Measurements from ENCODE around the gene OR5D18.

The OR5D18 gene

DNA sequence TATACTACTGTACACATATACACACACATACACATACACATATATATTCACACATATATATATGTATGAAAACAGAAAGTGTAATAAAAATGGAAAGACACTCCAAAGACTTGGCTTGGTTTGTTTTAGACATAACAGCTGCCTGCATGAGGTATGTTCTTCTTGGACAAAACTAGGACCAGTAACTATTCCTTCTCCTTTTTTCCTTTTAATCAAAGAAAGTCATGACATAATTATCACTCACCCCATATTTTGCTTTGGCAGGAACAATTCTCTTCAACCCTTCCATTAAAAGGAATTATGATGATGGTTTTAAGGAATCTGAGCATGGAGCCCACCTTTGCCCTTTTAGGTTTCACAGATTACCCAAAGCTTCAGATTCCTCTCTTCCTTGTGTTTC, 24.2 kb upstream of the OR5D18 start, which contains the start of gene OR5D14:
OR5D14 (plus strand) TSS at position 301 of the 400 bp plus-strand sequence; CDS start at position 301, 0 bp downstream.
- no peaks in the 10 kb centered on the region for H3K36me3 ChIP-seq (replicated peaks in 1 of 2; ENCODE audit: control insufficient read depth in 2 of 2, insufficient read depth in 2 of 2, low read length in 2 of 2)
- no peak within 1 kb of the TSS for H3K4me3 ChIP-seq (ENCODE audit: low read length in 2 of 2)
- DNase-seq (ENCODE audit: low spot score): no peak
- H2BK12ac ChIP-seq (ENCODE audit: low read length): no peak within 1 kb of the TSS
- H4K91ac ChIP-seq (ENCODE audit: low read depth, low read length, poor library complexity): no peak within 1 kb of the TSS
- no peak within 1 kb of the TSS for H3K23ac ChIP-seq (ENCODE audit: low read depth, low read length, poor library complexity)
- H3K27ac ChIP-seq (replicated peaks; ENCODE audit: low read length): no peak within 1 kb of the TSS
- H3K4me1 ChIP-seq (ENCODE audit: control insufficient read depth in 2 of 2, insufficient read depth in 1 of 2, low read depth in 1 of 2, low read length in 2 of 2): no peaks in the 10 kb centered on the region
- H2BK15ac ChIP-seq (ENCODE audit: low read length): no peak within 1 kb of the TSS
- no peak within 1 kb of the TSS for H3K4ac ChIP-seq (ENCODE audit: low read length)
- H2AK5ac ChIP-seq (ENCODE audit: low read depth, low read length): no peak within 1 kb of the TSS
- no peak within 1 kb of the TSS for H3K14ac ChIP-seq (ENCODE audit: low read length)
- no peak within 1 kb of the TSS for H3K18ac ChIP-seq (ENCODE audit: low read length)
- no peak within 1 kb of the TSS for H2BK5ac ChIP-seq (ENCODE audit: low read length)
- H4K8ac ChIP-seq (ENCODE audit: low read depth, low read length): no peak within 1 kb of the TSS
- H3K79me1 ChIP-seq (ENCODE audit: low read depth, low read length): no peaks in the 10 kb centered on the region
- H2BK120ac ChIP-seq (ENCODE audit: low read depth, low read length): no peak within 1 kb of the TSS
- no peak within 1 kb of the TSS for H2AFZ ChIP-seq (ENCODE audit: low read length)
- H3K9ac ChIP-seq (ENCODE audit: low read depth, low read length, poor library complexity): no peak within 1 kb of the TSS
- no peak within 1 kb of the TSS for H3K4me2 ChIP-seq (ENCODE audit: insufficient read depth, low read length, poor library complexity, severe bottlenecking)
- H3K9me3 ChIP-seq (replicated peaks in 1 of 2; ENCODE audit: control insufficient read depth in 2 of 2, insufficient read depth in 1 of 2, low read depth in 1 of 2, low read length in 2 of 2): peaks cover 0 to 16% of the 10 kb centered on the region in 2 donors
- peaks cover 0 to 2% (median 0%) of the 10 kb centered on the region in 3 experiments for H3K27me3 ChIP-seq (ENCODE audit: control insufficient read depth in 3 of 3, insufficient read depth in 3 of 3, low read depth in 1 of 3, low read length in 3 of 3)

DNA sequence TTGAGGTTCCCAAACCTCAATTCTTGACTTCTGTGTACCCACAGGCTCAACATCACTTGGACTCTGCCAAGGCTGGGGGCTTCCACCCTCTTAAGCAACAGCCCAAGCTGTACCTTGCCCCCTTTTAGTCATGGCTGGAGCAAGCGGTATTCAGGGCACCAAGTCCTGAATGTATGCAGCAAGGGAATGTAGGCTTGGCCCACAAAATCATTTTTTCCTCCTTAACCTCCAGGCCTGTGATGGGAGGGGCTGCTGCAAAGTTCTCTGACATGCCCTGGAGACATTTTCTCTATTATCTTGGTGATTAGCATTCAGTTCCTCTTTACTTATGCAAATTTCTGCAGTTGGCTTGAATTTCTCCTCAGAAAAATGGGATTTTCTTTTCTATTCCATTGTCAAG, 13.2 kb upstream of the OR5D18 start:
- Histone ChIP-seq H2BK120ac (ENCODE audit: low read depth, low read length) (no peak overlapping the region), H2BK5ac (ENCODE audit: low read length) (no peak overlapping the region), H3K4me1 (ENCODE audit: control insufficient read depth in 2 of 2, insufficient read depth in 1 of 2, low read depth in 1 of 2, low read length in 2 of 2) (no peaks in the 10 kb centered on the region), H2AFZ (ENCODE audit: low read length) (no peak overlapping the region), H3K14ac (ENCODE audit: low read length) (no peak overlapping the region), H3K36me3 (replicated peaks in 1 of 2; ENCODE audit: control insufficient read depth in 2 of 2, insufficient read depth in 2 of 2, low read length in 2 of 2) (no peaks in the 10 kb centered on the region), H3K9me3 (replicated peaks in 1 of 2; ENCODE audit: control insufficient read depth in 2 of 2, insufficient read depth in 1 of 2, low read depth in 1 of 2, low read length in 2 of 2) (peaks cover 0 to 11% of the 10 kb centered on the region in 2 donors), H3K23ac (ENCODE audit: low read depth, low read length, poor library complexity) (no peak overlapping the region), H2AK5ac (ENCODE audit: low read depth, low read length) (no peak overlapping the region), H3K4me3 (ENCODE audit: low read length in 2 of 2) (no peak overlapping the region), H3K79me1 (ENCODE audit: low read depth, low read length) (no peaks in the 10 kb centered on the region), H3K9ac (ENCODE audit: low read depth, low read length, poor library complexity) (no peak overlapping the region), H3K4ac (ENCODE audit: low read length) (no peak overlapping the region), H3K27me3 (ENCODE audit: control insufficient read depth in 3 of 3, insufficient read depth in 3 of 3, low read depth in 1 of 3, low read length in 3 of 3) (no peaks in the 10 kb centered on the region), H2BK15ac (ENCODE audit: low read length) (no peak overlapping the region), H4K8ac (ENCODE audit: low read depth, low read length) (no peak overlapping the region), H2BK12ac (ENCODE audit: low read length) (no peak overlapping the region), H4K91ac (ENCODE audit: low read depth, low read length, poor library complexity) (no peak overlapping the region), H3K27ac (replicated peaks; ENCODE audit: low read length) (no peak overlapping the region), H3K18ac (ENCODE audit: low read length) (no peak overlapping the region), H3K4me2 (ENCODE audit: insufficient read depth, low read length, poor library complexity, severe bottlenecking) (no peak overlapping the region)
- WGBS, 2 donors (ENCODE audit: extremely low coverage in 2 of 2, insufficient read length in 2 of 2, insufficient replicate concordance in 1 of 2): no CpG with 5 or more reads among the region's 1 CpG
- DNase-seq (ENCODE audit: low spot score): no peak

DNA sequence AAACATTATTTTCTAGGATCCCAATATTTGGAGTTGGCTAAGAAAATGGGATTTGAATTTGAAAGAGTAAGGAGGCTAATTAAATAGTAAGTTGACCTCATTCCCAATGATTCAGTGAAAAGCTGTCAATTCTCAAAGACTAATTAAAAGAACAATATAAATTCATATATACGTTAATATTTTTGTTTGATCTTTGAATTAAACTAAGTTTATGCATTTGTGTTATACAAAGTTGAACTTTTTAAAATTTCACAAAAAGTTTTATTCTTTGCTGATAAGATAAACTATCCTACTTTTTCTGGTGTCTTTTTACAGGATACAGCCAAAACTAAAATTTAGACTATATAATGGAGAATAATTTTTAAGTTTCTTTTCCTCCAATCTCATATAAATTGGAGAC, 8.4 kb upstream of the OR5D18 start, which contains the start of gene OR5L1:
OR5L1 (plus strand) TSS at position 301 of the 400 bp plus-strand sequence. CDS start 100 bp downstream, outside the sequence.
- Histone ChIP-seq H2BK5ac (ENCODE audit: low read length) (no peak within 1 kb of the TSS), H4K91ac (ENCODE audit: low read depth, low read length, poor library complexity) (no peak within 1 kb of the TSS), H3K9me3 (replicated peaks in 1 of 2; ENCODE audit: control insufficient read depth in 2 of 2, insufficient read depth in 1 of 2, low read depth in 1 of 2, low read length in 2 of 2) (peaks cover 0 to 10% of the 10 kb centered on the region in 2 donors), H3K18ac (ENCODE audit: low read length) (no peak within 1 kb of the TSS), H3K79me1 (ENCODE audit: low read depth, low read length) (no peaks in the 10 kb centered on the region), H2AFZ (ENCODE audit: low read length) (no peak within 1 kb of the TSS), H3K4me3 (ENCODE audit: low read length in 2 of 2) (no peak within 1 kb of the TSS), H2AK5ac (ENCODE audit: low read depth, low read length) (no peak within 1 kb of the TSS), H3K27me3 (ENCODE audit: control insufficient read depth in 3 of 3, insufficient read depth in 3 of 3, low read depth in 1 of 3, low read length in 3 of 3) (no peaks in the 10 kb centered on the region), H3K9ac (ENCODE audit: low read depth, low read length, poor library complexity) (no peak within 1 kb of the TSS), H3K36me3 (replicated peaks in 1 of 2; ENCODE audit: control insufficient read depth in 2 of 2, insufficient read depth in 2 of 2, low read length in 2 of 2) (no peaks in the 10 kb centered on the region), H3K4me2 (ENCODE audit: insufficient read depth, low read length, poor library complexity, severe bottlenecking) (no peak within 1 kb of the TSS), H3K14ac (ENCODE audit: low read length) (no peak within 1 kb of the TSS), H2BK15ac (ENCODE audit: low read length) (no peak within 1 kb of the TSS), H3K4ac (ENCODE audit: low read length) (no peak within 1 kb of the TSS), H3K27ac (replicated peaks; ENCODE audit: low read length) (no peak within 1 kb of the TSS), H2BK12ac (ENCODE audit: low read length) (no peak within 1 kb of the TSS), H2BK120ac (ENCODE audit: low read depth, low read length) (no peak within 1 kb of the TSS), H3K23ac (ENCODE audit: low read depth, low read length, poor library complexity) (no peak within 1 kb of the TSS), H4K8ac (ENCODE audit: low read depth, low read length) (no peak within 1 kb of the TSS), H3K4me1 (ENCODE audit: control insufficient read depth in 2 of 2, insufficient read depth in 1 of 2, low read depth in 1 of 2, low read length in 2 of 2) (no peaks in the 10 kb centered on the region)
- no peak for DNase-seq (ENCODE audit: low spot score)
- no CpG with 5 or more reads among the region's 1 CpG for WGBS, 2 donors (ENCODE audit: extremely low coverage in 2 of 2, insufficient read length in 2 of 2, insufficient replicate concordance in 1 of 2)

DNA sequence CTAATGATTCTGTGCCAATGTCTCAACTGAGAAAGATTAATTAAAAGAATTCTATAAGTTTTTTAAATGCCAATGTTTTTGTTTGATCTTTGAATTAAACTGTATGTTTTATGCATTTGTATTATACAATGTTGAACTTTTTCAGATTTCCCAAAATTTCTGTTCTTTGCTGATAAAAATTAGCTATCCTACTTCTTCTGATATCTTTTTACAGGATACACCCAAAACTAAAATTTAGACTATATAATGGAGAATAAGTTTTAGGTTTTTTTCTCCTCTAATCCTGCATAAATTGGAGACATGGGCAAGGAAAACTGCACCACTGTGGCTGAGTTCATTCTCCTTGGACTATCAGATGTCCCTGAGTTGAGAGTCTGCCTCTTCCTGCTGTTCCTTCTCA, 7.5 kb downstream of the OR5D18 start, which contains the start of gene OR5L2:
OR5L2 (plus strand) TSS at position 301 of the 400 bp plus-strand sequence; CDS start at position 301, 0 bp downstream.
- Histone ChIP-seq H4K8ac (ENCODE audit: low read depth, low read length) (no peak within 1 kb of the TSS), H3K9me3 (replicated peaks in 1 of 2; ENCODE audit: control insufficient read depth in 2 of 2, insufficient read depth in 1 of 2, low read depth in 1 of 2, low read length in 2 of 2) (peaks cover 0 to 17% of the 10 kb centered on the region in 2 donors), H3K14ac (ENCODE audit: low read length) (no peak within 1 kb of the TSS), H3K4me2 (ENCODE audit: insufficient read depth, low read length, poor library complexity, severe bottlenecking) (no peak within 1 kb of the TSS), H2AK5ac (ENCODE audit: low read depth, low read length) (no peak within 1 kb of the TSS), H3K18ac (ENCODE audit: low read length) (no peak within 1 kb of the TSS), H3K4ac (ENCODE audit: low read length) (no peak within 1 kb of the TSS), H2BK120ac (ENCODE audit: low read depth, low read length) (no peak within 1 kb of the TSS), H3K79me1 (ENCODE audit: low read depth, low read length) (no peaks in the 10 kb centered on the region), H3K4me1 (ENCODE audit: control insufficient read depth in 2 of 2, insufficient read depth in 1 of 2, low read depth in 1 of 2, low read length in 2 of 2) (no peaks in the 10 kb centered on the region), H3K23ac (ENCODE audit: low read depth, low read length, poor library complexity) (no peak within 1 kb of the TSS), H2BK12ac (ENCODE audit: low read length) (no peak within 1 kb of the TSS), H3K4me3 (ENCODE audit: low read length in 2 of 2) (no peak within 1 kb of the TSS), H3K27me3 (ENCODE audit: control insufficient read depth in 3 of 3, insufficient read depth in 3 of 3, low read depth in 1 of 3, low read length in 3 of 3) (no peaks in the 10 kb centered on the region), H4K91ac (ENCODE audit: low read depth, low read length, poor library complexity) (no peak within 1 kb of the TSS), H3K36me3 (replicated peaks in 1 of 2; ENCODE audit: control insufficient read depth in 2 of 2, insufficient read depth in 2 of 2, low read length in 2 of 2) (no peaks in the 10 kb centered on the region), H3K27ac (replicated peaks; ENCODE audit: low read length) (no peak within 1 kb of the TSS), H2AFZ (ENCODE audit: low read length) (no peak within 1 kb of the TSS), H2BK15ac (ENCODE audit: low read length) (no peak within 1 kb of the TSS), H2BK5ac (ENCODE audit: low read length) (no peak within 1 kb of the TSS), H3K9ac (ENCODE audit: low read depth, low read length, poor library complexity) (no peak within 1 kb of the TSS)
- no peak for DNase-seq (ENCODE audit: low spot score)

Measured in neuronal stem cell (in vitro differentiated cells).